Activated naive CD8-positive, alpha-beta T cell treated with anti-CD3 and anti-CD28 coated beads, Interleukin-2, amount 50 U/mL, for 24 hours (primary cell): Measurements from ENCODE around the gene TNFAIP1.

Experiments
- ATAC-seq: fragments of 150-1000 bp; cut with Tn5 transposase; one replicate; pipeline ENCODE4 v1.10.0; 2021
- DNase-seq: peaks from one replicate; pipeline ENCODE4 v3.0.0; 2021
- H3K27ac Mint-ChIP-seq: one replicate; pipeline ENCODE4 v1.8.0; 2021; ENCODE audit warnings: mild to moderate bottlenecking, mixed read lengths
- H3K27me3 Mint-ChIP-seq: one replicate; pipeline ENCODE4 v1.8.0; 2021; ENCODE audit warnings: mixed read lengths
- H3K36me3 Mint-ChIP-seq: one replicate; pipeline ENCODE4 v1.8.0; 2021; ENCODE audit warnings: low read depth, mixed read lengths
- H3K4me1 Mint-ChIP-seq: one replicate; pipeline ENCODE4 v1.8.0; 2021; ENCODE audit warnings: mixed read lengths
- H3K4me3 Mint-ChIP-seq: one replicate; pipeline ENCODE4 v1.8.0; 2021; ENCODE audit warnings: mild to moderate bottlenecking, moderate library complexity, mixed read lengths
- H3K9me3 Mint-ChIP-seq: one replicate; pipeline ENCODE4 v1.8.0; 2021; ENCODE audit warnings: mixed read lengths

The TNFAIP1 gene

GRCh38 chr17:28367641-28368305 lies 32.2 kb downstream of the TNFAIP1 start:
- peaks cover 9% of the 10 kb centered on the region for H3K4me1 Mint-ChIP-seq
- H3K9me3 Mint-ChIP-seq = no peaks in the 10 kb centered on the region
- ATAC-seq (no peak), DNase-seq (no peak)
- no peaks in the 10 kb centered on the region for H3K27me3 Mint-ChIP-seq
- H3K27ac Mint-ChIP-seq = no peak overlapping the region
- H3K36me3 Mint-ChIP-seq = peaks cover under 1% of the 10 kb centered on the region
- no peak overlapping the region for H3K4me3 Mint-ChIP-seq

- DNase-seq (no peak), ATAC-seq (no peak)
- H3K9me3 Mint-ChIP-seq = no peaks in the 10 kb centered on the region
- peaks cover 6% of the 10 kb centered on the region for H3K36me3 Mint-ChIP-seq
- no peak overlapping the region for H3K27ac Mint-ChIP-seq
- H3K4me1 Mint-ChIP-seq = peaks cover 15% of the 10 kb centered on the region
- no peaks in the 10 kb centered on the region for H3K27me3 Mint-ChIP-seq
- H3K4me3 Mint-ChIP-seq = no peak overlapping the region
These were observed 32.8 kb downstream of the TNFAIP1 start for GRCh38 chr17:28368306-28368831.

DNA sequence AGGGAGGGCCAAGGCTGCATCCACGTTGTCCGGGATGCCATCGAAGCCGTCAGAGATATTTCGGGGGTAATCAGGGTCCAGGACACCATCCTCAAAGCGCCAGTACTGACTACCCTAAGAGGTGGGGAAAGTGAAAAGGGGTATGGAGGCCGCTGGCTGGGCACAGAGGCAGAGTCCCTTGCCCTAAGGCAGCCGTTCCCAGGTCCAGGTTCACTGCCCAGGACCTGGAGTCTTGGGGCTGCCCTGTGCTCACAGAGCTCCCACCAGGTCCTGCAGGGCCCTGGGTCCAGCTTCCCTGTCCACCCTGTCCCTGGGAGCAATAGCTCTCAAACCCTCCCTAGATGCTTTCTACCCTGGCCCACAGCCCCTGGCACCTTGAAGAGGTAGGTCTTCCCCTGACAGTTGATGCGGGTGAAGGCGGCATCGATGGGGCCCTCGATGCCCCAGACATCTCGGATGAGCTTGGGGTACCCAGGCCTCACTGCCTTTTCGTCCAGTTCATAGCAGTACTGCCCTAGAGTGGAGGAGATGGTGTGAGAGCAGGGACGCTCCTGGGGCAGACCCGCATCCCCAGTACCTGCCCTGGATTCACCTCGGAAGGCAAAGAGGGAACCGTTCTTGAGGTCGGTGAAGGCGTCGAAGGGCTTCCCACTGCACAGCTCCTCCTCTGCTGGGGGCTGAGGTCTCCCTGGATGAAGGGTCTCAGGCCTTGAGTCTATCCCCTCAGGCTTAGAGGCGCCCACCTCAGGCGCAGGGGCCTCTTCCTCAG lies 33.5 kb downstream of the TNFAIP1 start:
- peaks cover 10% of the 10 kb centered on the region for H3K36me3 Mint-ChIP-seq
- H3K27ac Mint-ChIP-seq = no peak overlapping the region
- no peak overlapping the region for H3K4me3 Mint-ChIP-seq
- H3K27me3 Mint-ChIP-seq = no peaks in the 10 kb centered on the region
- no peaks in the 10 kb centered on the region for H3K9me3 Mint-ChIP-seq
- H3K4me1 Mint-ChIP-seq = peaks cover 20% of the 10 kb centered on the region
- no peak for DNase-seq
- ATAC-seq = no peak

DNA sequence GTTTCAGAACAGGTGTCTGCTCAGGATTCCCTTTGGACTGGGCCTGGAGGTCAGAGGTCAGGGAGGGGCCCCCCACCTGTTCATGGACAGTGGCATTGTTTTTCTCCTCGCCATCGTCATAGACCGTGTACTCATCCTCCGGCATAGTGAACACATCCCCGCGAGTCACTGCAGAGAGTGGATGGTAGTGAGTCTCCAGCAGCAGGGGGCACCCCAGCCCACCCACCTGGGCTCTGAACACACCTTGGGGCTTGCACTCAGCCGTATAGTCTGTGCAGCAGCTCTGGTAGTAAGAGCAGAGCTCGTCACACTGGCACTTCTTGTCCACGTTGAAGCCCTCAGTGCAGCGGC lies 34.1 kb downstream of the TNFAIP1 start:
- peaks cover 10% of the 10 kb centered on the region for H3K36me3 Mint-ChIP-seq
- H3K27me3 Mint-ChIP-seq = no peaks in the 10 kb centered on the region
- no peaks in the 10 kb centered on the region for H3K9me3 Mint-ChIP-seq
- H3K27ac Mint-ChIP-seq = no peak overlapping the region
- no peak for DNase-seq
- ATAC-seq = no peak
- peaks cover 20% of the 10 kb centered on the region for H3K4me1 Mint-ChIP-seq
- H3K4me3 Mint-ChIP-seq = no peak overlapping the region

GRCh38 chr17:28370035-28370743 lies 34.6 kb downstream of the TNFAIP1 start, which contains the start of gene VTN:
Gene VTN (minus strand): TSS chr17:28370307. CDS start chr17:28370203, 104 bp downstream.
- Mint-ChIP-seq H3K27ac (peak within 1 kb of the TSS; percentile 77), H3K36me3 (peaks cover 13% of the 10 kb centered on the region), H3K4me1 (peaks cover 20% of the 10 kb centered on the region), H3K27me3 (no peaks in the 10 kb centered on the region), H3K4me3 (peak within 1 kb of the TSS; percentile 86), H3K9me3 (no peaks in the 10 kb centered on the region)
- no peak for ATAC-seq
- no peak for DNase-seq

GRCh38 chr17:28370744-28371103 lies 35.2 kb downstream of the TNFAIP1 start:
- no peaks in the 10 kb centered on the region for H3K9me3 Mint-ChIP-seq
- H3K27me3 Mint-ChIP-seq = no peaks in the 10 kb centered on the region
- H3K4me3 Mint-ChIP-seq = peak overlapping the region; percentile 86
- H3K36me3 Mint-ChIP-seq = peaks cover 13% of the 10 kb centered on the region
- peak overlapping the region; percentile 77 for H3K27ac Mint-ChIP-seq
- no peak for DNase-seq
- peaks cover 20% of the 10 kb centered on the region for H3K4me1 Mint-ChIP-seq
- ATAC-seq = no peak

- Mint-ChIP-seq H3K9me3 (no peaks in the 10 kb centered on the region), H3K27me3 (no peaks in the 10 kb centered on the region), H3K4me3 (peak within 1 kb of the TSS; percentile 86), H3K4me1 (peaks cover 20% of the 10 kb centered on the region), H3K36me3 (peaks cover 13% of the 10 kb centered on the region), H3K27ac (peak within 1 kb of the TSS; percentile 79)
- peak; percentile 89 for ATAC-seq
- peak; percentile 92 for DNase-seq
These were observed 36.0 kb downstream of the TNFAIP1 start, which contains the start of gene SARM1 for GRCh38 chr17:28371245-28372202. Gene SARM1 (plus strand): TSS chr17:28371694. CDS start chr17:28372033, 339 bp downstream.

GRCh38 chr17:28372203-28372944 lies 36.8 kb downstream of the TNFAIP1 start:
- Mint-ChIP-seq H3K4me1 (peaks cover 20% of the 10 kb centered on the region), H3K9me3 (no peaks in the 10 kb centered on the region), H3K27ac (peak overlapping the region; percentile 79), H3K36me3 (peaks cover 13% of the 10 kb centered on the region), H3K27me3 (no peaks in the 10 kb centered on the region), H3K4me3 (peak overlapping the region; percentile 85)
- peak; percentile 28 for DNase-seq
- peak; percentile 7 for ATAC-seq

GRCh38 chr17:28372945-28373274 lies 37.3 kb downstream of the TNFAIP1 start:
- peak overlapping the region; percentile 79 for H3K27ac Mint-ChIP-seq
- H3K36me3 Mint-ChIP-seq = peaks cover 13% of the 10 kb centered on the region
- no peak for ATAC-seq
- no peaks in the 10 kb centered on the region for H3K9me3 Mint-ChIP-seq
- DNase-seq = no peak
- H3K4me3 Mint-ChIP-seq = peak overlapping the region; percentile 85
- peaks cover 20% of the 10 kb centered on the region for H3K4me1 Mint-ChIP-seq
- H3K27me3 Mint-ChIP-seq = no peaks in the 10 kb centered on the region

DNA sequence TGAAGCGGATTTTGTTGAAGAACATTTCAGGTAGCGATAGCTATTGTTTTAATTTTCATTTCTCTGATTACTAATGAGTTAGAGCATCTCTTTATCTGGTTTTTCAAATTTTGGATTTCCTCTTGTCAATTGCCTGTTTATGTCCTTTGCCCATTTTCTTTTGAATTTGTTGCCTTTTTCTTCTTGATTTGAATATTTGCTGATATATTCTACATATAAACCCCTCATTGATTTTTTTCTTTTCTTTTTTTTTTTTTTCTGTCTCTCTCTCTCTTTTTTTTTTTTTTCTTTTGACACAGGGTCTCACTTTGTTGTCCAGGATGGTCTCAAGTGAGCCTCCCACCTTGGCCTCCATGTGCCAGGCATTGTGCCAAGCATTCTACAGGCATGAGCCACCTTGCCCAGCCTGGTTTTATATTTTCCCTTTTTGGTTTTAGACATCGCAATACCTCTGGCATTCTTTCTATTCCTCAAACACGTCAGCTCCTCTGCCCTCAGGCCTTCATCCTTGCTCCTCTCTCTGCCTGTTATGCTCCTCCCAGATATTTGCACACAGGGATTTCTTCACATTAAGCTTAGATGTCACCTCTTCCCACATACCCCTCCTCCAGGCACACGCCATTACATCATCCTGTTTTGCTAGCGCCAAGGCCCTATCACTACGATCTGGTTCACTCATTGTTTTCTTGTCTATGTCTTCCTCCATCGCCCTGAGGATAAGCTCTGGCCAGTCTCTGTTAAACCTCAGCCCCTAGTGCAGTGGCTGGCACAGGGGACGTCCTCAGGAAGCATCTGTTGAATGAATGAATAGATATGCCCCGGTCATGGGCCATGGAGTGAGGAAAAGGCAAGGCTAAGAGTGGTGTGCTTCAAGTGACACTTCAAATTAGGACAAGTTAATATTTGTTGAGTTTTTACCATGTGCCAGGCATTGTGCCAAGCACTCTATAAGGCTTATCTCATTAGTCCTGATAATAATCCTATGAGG lies 44.5 kb downstream of the TNFAIP1 start:
- DNase-seq (no peak), ATAC-seq (no peak)
- no peaks in the 10 kb centered on the region for H3K9me3 Mint-ChIP-seq
- peaks cover 2% of the 10 kb centered on the region for H3K27me3 Mint-ChIP-seq
- no peak overlapping the region for H3K27ac Mint-ChIP-seq
- H3K4me3 Mint-ChIP-seq = no peak overlapping the region
- H3K4me1 Mint-ChIP-seq = peaks cover 15% of the 10 kb centered on the region
- H3K36me3 Mint-ChIP-seq = peaks cover 12% of the 10 kb centered on the region

DNA sequence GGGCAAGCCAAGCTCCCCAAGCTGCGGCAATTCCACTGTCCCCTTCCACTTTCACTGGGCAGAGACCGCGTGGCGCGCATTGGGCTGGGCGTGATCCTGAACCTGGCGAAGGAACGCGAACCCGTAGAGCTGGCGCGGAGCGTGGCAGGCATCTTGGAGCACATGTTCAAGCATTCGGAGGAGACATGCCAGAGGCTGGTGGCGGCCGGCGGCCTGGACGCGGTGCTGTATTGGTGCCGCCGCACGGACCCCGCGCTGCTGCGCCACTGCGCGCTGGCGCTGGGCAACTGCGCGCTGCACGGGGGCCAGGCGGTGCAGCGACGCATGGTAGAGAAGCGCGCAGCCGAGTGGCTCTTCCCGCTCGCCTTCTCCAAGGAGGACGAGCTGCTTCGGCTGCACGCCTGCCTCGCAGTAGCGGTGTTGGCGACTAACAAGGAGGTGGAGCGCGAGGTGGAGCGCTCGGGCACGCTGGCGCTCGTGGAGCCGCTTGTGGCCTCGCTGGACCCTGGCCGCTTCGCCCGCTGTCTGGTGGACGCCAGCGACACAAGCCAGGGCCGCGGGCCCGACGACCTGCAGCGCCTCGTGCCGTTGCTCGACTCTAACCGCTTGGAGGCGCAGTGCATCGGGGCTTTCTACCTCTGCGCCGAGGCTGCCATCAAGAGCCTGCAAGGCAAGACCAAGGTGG lies 45.7 kb downstream of the TNFAIP1 start:
- ATAC-seq (no peak), DNase-seq (peak; percentile 31)
- Mint-ChIP-seq H3K27ac (no peak overlapping the region), H3K27me3 (peaks cover 2% of the 10 kb centered on the region), H3K4me3 (peak overlapping the region; percentile 11), H3K36me3 (peaks cover 13% of the 10 kb centered on the region), H3K9me3 (no peaks in the 10 kb centered on the region), H3K4me1 (peaks cover 24% of the 10 kb centered on the region)
